GM19324 (cell line): ENCODE results near the gene PPP1R8.
A peak's percentile ranks its signal among the peaks of the same experiment; 100 is the strongest.

ENCODE experiments used
- ATAC-seq: cut with Tn5 transposase; IDR thresholded peaks from one replicate; pipeline ENCODE4 v1.9.1; 2021; ENCODE audit warnings: mild to moderate bottlenecking, moderate library complexity; ENCODE audit not compliant: unreplicated experiment, low FRiP score

PPP1R8 gene

GRCh38 chr1:27887215-27888021 is 56.8 kb downstream of the PPP1R8 start:
- no peak for ATAC-seq

GRCh38 chr1:27889506-27889905 is 58.9 kb downstream of the PPP1R8 start:
- no peak for ATAC-seq

DNA sequence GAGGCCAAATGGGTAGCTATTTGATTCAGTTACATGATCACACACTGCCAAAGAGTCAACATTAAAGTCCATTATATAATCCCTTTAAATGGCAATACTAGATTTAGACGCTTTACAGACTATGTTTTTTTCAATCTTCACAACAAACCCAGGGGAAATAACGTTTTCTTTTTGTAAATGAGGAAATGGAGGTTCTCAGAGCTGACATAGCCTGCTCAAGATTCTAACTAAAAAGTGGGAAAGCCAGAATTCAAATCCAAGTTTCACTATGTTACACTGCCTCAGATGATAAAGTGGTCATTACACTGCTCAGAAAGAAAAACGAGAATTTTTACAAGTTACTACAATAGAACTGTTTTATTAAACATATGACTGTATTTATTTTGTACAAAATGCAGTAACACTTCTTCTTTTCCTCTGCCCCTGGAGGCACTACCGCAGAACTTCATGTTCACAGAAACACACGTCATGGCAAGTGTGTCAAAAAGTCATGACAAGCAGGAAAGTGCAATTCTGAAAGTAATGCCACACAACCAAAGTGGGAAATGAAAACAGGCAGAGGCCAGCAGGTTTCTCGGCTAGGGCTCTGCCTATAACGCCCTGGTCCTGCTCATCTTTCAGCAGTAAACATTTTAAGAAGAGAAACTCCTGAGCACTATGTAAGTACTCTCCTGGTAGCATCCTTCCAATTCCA is 60.8 kb downstream of the PPP1R8 start:
- peak; percentile 60 for ATAC-seq

- no peak for ATAC-seq
These were observed 63.9 kb downstream of the PPP1R8 start for GRCh38 chr1:27894521-27894920.
